Adipose tissue (tissue), 3 donors: ENCODE measurements around the gene LRRC8B. TPM values are rescaled to one million over a fixed set of nuclear protein-coding genes. Genes with fewer than 3 reads are reported as not detected.
"Not testable (repeated sequence)": the region's sequence is repeated elsewhere in the genome, so short reads cannot be mapped to it uniquely, and the experiment has no call there.

Source experiments
- H3K27ac ChIP-seq: one replicate; pipeline ENCODE4 v1.5.1; 2013; ENCODE audit warnings: low read depth, low read length
- WGBS, 3 donors: extraction: QIAGEN DNeasy Blood & Tissue Kit; methylation state at CpG; one replicate each; pipeline ENCODE4 v1.1.7; 2013; 5-methylcytosine and 5-hydroxymethylcytosine counted together
- polyA plus RNA-seq, 3 donors: library from polyadenylated mRNA; stranded (reverse); fragments of 200-250 nt; gene quantifications; one replicate each; pipeline ENCODE4 v1.2.3, GENCODE V29; 2013
- donor health status: healthy with polysubstance abuse.
- donor health status: Bipolar disorder and iron deficiency.
- donor health status: healthy.

Gene LRRC8B
- polyA plus RNA-seq, 3 donors: 1.5 to 8.0 (median 2.3) TPM

- H3K27ac ChIP-seq: no peak overlapping the region
- 61 to 72% (median 65%) methylated on average over 3 of the region's 3 CpGs for WGBS, 3 donors
Observed at GRCh38 chr1:89615676-89616598, 91.3 kb downstream of the LRRC8B start.

- H3K27ac ChIP-seq: no peak overlapping the region
- WGBS, 3 donors: 89 to 95% (median 94%) methylated on average over 2 of the region's 2 CpGs
Observed at GRCh38 chr1:89616844-89617627, 92.4 kb downstream of the LRRC8B start.

GRCh38 chr1:89620664-89621063, 96.0 kb downstream of the LRRC8B start:
- 85 to 88% (median 88%) methylated on average over 3 of the region's 3 CpGs for WGBS, 3 donors

GRCh38 chr1:89622895-89623294, 98.3 kb downstream of the LRRC8B start:
- WGBS, 3 donors: 50 to 72% (median 69%) methylated on average over 3 of the region's 3 CpGs
- H3K27ac ChIP-seq: no peak overlapping the region

More at GRCh38 chr1:89620664-89621063, 96.0 kb downstream of the LRRC8B start:
- H3K27ac ChIP-seq: no peak overlapping the region

GRCh38 chr1:89624314-89624713, 99.7 kb downstream of the LRRC8B start:
- H3K27ac ChIP-seq: no peak overlapping the region
- 93 to 98% (median 93%) methylated on average over 1 of the region's 1 CpG for WGBS, 3 donors

GRCh38 chr1:89624715-89625323, 100.2 kb downstream of the LRRC8B start:
- no peak overlapping the region for H3K27ac ChIP-seq
- 75 to 84% (median 82%) methylated on average over 4 of the region's 4 CpGs for WGBS, 3 donors

GRCh38 chr1:89627596-89627962, 103.0 kb downstream of the LRRC8B start:
- no peak overlapping the region for H3K27ac ChIP-seq

- WGBS, 3 donors: 69 to 84% (median 80%) methylated on average over 2 of the region's 2 CpGs
Observed at GRCh38 chr1:89629146-89629545, 104.5 kb downstream of the LRRC8B start.

GRCh38 chr1:89629600-89629999, 105.0 kb downstream of the LRRC8B start:
- not testable (repeated sequence) for H3K27ac ChIP-seq
- 95 to 100% (median 100%) methylated on average over 2 of the region's 2 CpGs for WGBS, 3 donors

More at GRCh38 chr1:89629146-89629545, 104.5 kb downstream of the LRRC8B start:
- H3K27ac ChIP-seq: no peak overlapping the region

GRCh38 chr1:89630048-89630447, 105.4 kb downstream of the LRRC8B start:
- no peak overlapping the region for H3K27ac ChIP-seq
- 93 to 98% (median 98%) methylated on average over 3 of the region's 3 CpGs for WGBS, 3 donors

GRCh38 chr1:89631816-89632656, 107.4 kb downstream of the LRRC8B start:
- WGBS, 3 donors: 15 to 30% (median 30%) methylated on average over 19 of the region's 19 CpGs
- no peak overlapping the region for H3K27ac ChIP-seq

- 0% methylated on average over 62 to 76 of the region's 76 CpGs for WGBS, 3 donors
- peak within 1 kb of the TSS; percentile 49 for H3K27ac ChIP-seq
Observed at GRCh38 chr1:89632657-89633247, 108.1 kb downstream of the LRRC8B start, which contains the start of gene LRRC8C. LRRC8C (plus strand) TSS chr1:89633120; CDS start chr1:89686474, 53,354 bp downstream.

- 0 to 1% (median 0%) methylated on average over 44 to 57 of the region's 57 CpGs for WGBS, 3 donors
- peak overlapping the region; percentile 49 for H3K27ac ChIP-seq
Observed at GRCh38 chr1:89633248-89633799, 108.7 kb downstream of the LRRC8B start.

GRCh38 chr1:89633800-89634625, 109.4 kb downstream of the LRRC8B start:
- WGBS, 3 donors: 10 to 11% (median 10%) methylated on average over 32 of the region's 32 CpGs
- peak overlapping the region; percentile 49 for H3K27ac ChIP-seq

- H3K27ac ChIP-seq: no peak overlapping the region
- 61 to 83% (median 72%) methylated on average over 6 of the region's 6 CpGs for WGBS, 3 donors
Observed at GRCh38 chr1:89635825-89636815, 111.5 kb downstream of the LRRC8B start.
